HEK293 (cell line): ENCODE measurements around the gene ZNHIT1.

Experiments used
- CTCF ChIA-PET: fragments of 350-600 bp; formaldehyde crosslinking; extraction: SDS; loops from one replicate; lab custom pipeline; 2021; ENCODE audit warnings: antibody characterized with exemption; lab: Yijun Ruan, JAX
- POLR2A ChIA-PET: fragments of 300-600 bp; formaldehyde crosslinking; extraction: SDS; loops from one replicate; lab custom pipeline; 2020; ENCODE audit warnings: antibody characterized with exemption, inconsistent platforms; lab: Yijun Ruan, JAX
- H3K27ac ChIP-seq: fragments of 200-500 bp; sonication (Bioruptor generic); 2 replicates; pipeline ENCODE4 v1.5.1; 2014; ENCODE audit warnings: low read depth, low read length, control low read depth, inconsistent platforms; ENCODE audit errors: extremely low read depth
- H3K36me3 ChIP-seq, 2 experiments: fragments of 200-500 bp in 1 of 2; sonication (Bioruptor generic) in 1 of 2; 1 replicate in 1 of 2; 2 replicates in 1 of 2; pipeline ENCODE4 v1.5.1; 2014 to 2017; ENCODE audit warnings: inconsistent platforms in 2 of 2, low read length in 2 of 2; ENCODE audit not compliant: control insufficient read depth in 2 of 2, insufficient read depth in 1 of 2
- H3K4me1 ChIP-seq: fragments of 200-500 bp; sonication (Bioruptor generic); 2 replicates; pipeline ENCODE4 v1.5.1; 2014; ENCODE audit warnings: mild to moderate bottlenecking, low read length, inconsistent platforms; ENCODE audit not compliant: control insufficient read depth, insufficient read depth
- H3K4me3 ChIP-seq: 2 replicates; pipeline ENCODE4 v1.5.1; 2011; ENCODE audit warnings: low read depth, mild to moderate bottlenecking, control low read depth, low read length, moderate library complexity
- H3K9me3 ChIP-seq: fragments of 200-500 bp; sonication (Bioruptor generic); 2 replicates; pipeline ENCODE4 v1.5.1; 2014; ENCODE audit warnings: low read depth, low read length, inconsistent platforms; ENCODE audit not compliant: control insufficient read depth, insufficient read depth
- SALL2 ChIP-seq: fragments of 450-650 bp; formaldehyde crosslinking; IDR thresholded peaks from 2 replicates; pipeline ENCODE4 v1.5.0; 2017; ENCODE audit warnings: missing biosample characterization, mild to moderate bottlenecking, missing genetic modification characterization, borderline replicate concordance
- SP3 ChIP-seq: fragments of 450-650 bp; formaldehyde crosslinking; IDR thresholded peaks from 2 replicates; pipeline ENCODE4 v1.5.1; 2016; ENCODE audit warnings: missing biosample characterization, missing genetic modification characterization
- ZBTB7A ChIP-seq: fragments of 450-650 bp; formaldehyde crosslinking; IDR thresholded peaks from 2 replicates; pipeline ENCODE4 v1.5.1; 2016; ENCODE audit warnings: low read depth, missing biosample characterization, missing genetic modification characterization
- ZNF350 ChIP-seq: fragments of 450-650 bp; formaldehyde crosslinking; IDR thresholded peaks from 2 replicates; pipeline ENCODE4 v1.5.0; 2017; ENCODE audit warnings: missing biosample characterization, mild to moderate bottlenecking, missing genetic modification characterization
- ZNF394 ChIP-seq: fragments of 450-650 bp; formaldehyde crosslinking; IDR thresholded peaks from 2 replicates; pipeline ENCODE4 v1.5.1; 2016; ENCODE audit warnings: missing biosample characterization, missing genetic modification characterization, mild to moderate bottlenecking, moderate library complexity, borderline replicate concordance
- ZNF423 ChIP-seq: fragments of 450-650 bp; formaldehyde crosslinking; IDR thresholded peaks from 2 replicates; pipeline ENCODE4 v1.5.1; 2016; ENCODE audit warnings: missing biosample characterization, missing genetic modification characterization
- ZNF529 ChIP-seq: fragments of 450-650 bp; formaldehyde crosslinking; IDR thresholded peaks from 2 replicates; pipeline ENCODE4 v1.5.1; 2017; ENCODE audit warnings: missing genetic modification characterization, missing biosample characterization; ENCODE audit not compliant: insufficient replicate concordance
- ZNF610 ChIP-seq: fragments of 450-650 bp; formaldehyde crosslinking; IDR thresholded peaks from 2 replicates; pipeline ENCODE4 v1.5.1; 2016; ENCODE audit warnings: missing biosample characterization, missing genetic modification characterization, borderline replicate concordance
- ZNF791 ChIP-seq: fragments of 450-650 bp; formaldehyde crosslinking; IDR thresholded peaks from 2 replicates; pipeline ENCODE4 v1.5.1; 2016; ENCODE audit warnings: missing biosample characterization, missing genetic modification characterization
- ZNF792 ChIP-seq: fragments of 450-650 bp; formaldehyde crosslinking; IDR thresholded peaks from 2 replicates; pipeline ENCODE4 v1.5.1; 2016; ENCODE audit warnings: missing biosample characterization, missing genetic modification characterization
- ZSCAN23 ChIP-seq: fragments of 450-650 bp; formaldehyde crosslinking; IDR thresholded peaks from 2 replicates; pipeline ENCODE4 v1.5.1; 2016; ENCODE audit warnings: missing biosample characterization, missing genetic modification characterization
- TF ChIP-seq, protein P1 (sequence below): fragments of 450-650 bp; formaldehyde crosslinking; IDR thresholded peaks from 2 replicates; pipeline ENCODE4 v1.5.1; 2016; ENCODE audit warnings: missing biosample characterization, missing genetic modification characterization, borderline replicate concordance
- TF ChIP-seq, protein P2 (sequence below): fragments of 450-650 bp; formaldehyde crosslinking; IDR thresholded peaks from 2 replicates; pipeline ENCODE4 v1.5.1; 2016; ENCODE audit warnings: missing biosample characterization, missing genetic modification characterization
- TF ChIP-seq, protein P3 (sequence below): fragments of 450-650 bp; formaldehyde crosslinking; IDR thresholded peaks from 2 replicates; pipeline ENCODE4 v1.5.1; 2016; ENCODE audit warnings: missing biosample characterization, missing genetic modification characterization
- TF ChIP-seq, protein P4 (sequence below): fragments of 450-650 bp; formaldehyde crosslinking; conservative IDR thresholded peaks from 2 replicates; pipeline ENCODE4 v1.5.1; 2016; ENCODE audit warnings: low read depth, missing biosample characterization, missing genetic modification characterization

The ZNHIT1 gene

DNA sequence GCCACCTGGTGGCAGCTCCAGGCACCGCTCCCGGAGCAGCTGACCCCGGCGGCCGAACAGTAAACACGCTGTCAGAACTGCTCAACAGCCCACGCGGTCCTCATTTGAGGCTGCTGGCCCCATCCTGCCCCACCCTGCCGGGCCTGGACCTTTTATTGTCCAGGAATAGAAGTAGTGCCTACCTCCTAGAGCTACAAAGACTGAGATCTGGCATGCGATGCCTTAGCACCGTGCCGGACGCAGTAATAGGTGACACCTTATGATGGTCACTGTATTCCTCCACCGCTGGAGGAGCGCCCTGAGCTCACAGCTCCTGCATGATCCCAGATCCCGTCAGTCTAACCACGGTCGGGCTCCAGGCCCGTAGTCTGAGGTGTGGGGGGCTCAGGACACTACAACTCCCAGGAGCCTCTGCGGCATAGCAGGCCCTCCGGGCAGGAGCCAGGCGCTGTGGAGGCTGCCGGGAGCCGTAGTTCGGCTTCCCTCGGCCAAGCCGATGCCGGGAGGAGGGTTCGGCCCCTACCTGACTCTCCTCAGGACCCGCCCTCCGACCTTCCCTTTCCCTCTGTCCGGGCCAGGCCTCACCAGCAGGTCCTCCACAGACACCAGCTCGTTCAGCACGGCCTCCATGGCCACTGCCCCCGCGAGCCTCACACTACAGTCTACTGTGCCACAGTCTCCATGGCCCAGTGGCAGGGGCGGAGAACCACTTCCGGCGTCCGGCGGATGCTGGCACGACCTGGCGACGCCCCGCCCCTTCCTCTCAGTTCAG lies 26.6 kb downstream of the ZNHIT1 start, which contains the start of gene FIS1 (continued):
- TF ChIP-seq ZNF394 (tag by site-specific recombination) (peak; percentile 53), SALL2 (tag by site-specific recombination) (no peak), ZNF610 (tag by site-specific recombination) (no peak), ZSCAN23 (no peak)
- TF ChIP-seq, protein P1, sequence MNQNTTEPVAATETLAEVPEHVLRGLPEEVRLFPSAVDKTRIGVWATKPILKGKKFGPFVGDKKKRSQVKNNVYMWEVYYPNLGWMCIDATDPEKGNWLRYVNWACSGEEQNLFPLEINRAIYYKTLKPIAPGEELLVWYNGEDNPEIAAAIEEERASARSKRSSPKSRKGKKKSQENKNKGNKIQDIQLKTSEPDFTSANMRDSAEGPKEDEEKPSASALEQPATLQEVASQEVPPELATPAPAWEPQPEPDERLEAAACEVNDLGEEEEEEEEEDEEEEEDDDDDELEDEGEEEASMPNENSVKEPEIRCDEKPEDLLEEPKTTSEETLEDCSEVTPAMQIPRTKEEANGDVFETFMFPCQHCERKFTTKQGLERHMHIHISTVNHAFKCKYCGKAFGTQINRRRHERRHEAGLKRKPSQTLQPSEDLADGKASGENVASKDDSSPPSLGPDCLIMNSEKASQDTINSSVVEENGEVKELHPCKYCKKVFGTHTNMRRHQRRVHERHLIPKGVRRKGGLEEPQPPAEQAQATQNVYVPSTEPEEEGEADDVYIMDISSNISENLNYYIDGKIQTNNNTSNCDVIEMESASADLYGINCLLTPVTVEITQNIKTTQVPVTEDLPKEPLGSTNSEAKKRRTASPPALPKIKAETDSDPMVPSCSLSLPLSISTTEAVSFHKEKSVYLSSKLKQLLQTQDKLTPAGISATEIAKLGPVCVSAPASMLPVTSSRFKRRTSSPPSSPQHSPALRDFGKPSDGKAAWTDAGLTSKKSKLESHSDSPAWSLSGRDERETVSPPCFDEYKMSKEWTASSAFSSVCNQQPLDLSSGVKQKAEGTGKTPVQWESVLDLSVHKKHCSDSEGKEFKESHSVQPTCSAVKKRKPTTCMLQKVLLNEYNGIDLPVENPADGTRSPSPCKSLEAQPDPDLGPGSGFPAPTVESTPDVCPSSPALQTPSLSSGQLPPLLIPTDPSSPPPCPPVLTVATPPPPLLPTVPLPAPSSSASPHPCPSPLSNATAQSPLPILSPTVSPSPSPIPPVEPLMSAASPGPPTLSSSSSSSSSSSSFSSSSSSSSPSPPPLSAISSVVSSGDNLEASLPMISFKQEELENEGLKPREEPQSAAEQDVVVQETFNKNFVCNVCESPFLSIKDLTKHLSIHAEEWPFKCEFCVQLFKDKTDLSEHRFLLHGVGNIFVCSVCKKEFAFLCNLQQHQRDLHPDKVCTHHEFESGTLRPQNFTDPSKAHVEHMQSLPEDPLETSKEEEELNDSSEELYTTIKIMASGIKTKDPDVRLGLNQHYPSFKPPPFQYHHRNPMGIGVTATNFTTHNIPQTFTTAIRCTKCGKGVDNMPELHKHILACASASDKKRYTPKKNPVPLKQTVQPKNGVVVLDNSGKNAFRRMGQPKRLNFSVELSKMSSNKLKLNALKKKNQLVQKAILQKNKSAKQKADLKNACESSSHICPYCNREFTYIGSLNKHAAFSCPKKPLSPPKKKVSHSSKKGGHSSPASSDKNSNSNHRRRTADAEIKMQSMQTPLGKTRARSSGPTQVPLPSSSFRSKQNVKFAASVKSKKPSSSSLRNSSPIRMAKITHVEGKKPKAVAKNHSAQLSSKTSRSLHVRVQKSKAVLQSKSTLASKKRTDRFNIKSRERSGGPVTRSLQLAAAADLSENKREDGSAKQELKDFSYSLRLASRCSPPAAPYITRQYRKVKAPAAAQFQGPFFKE: no peak
- TF ChIP-seq, protein P2, sequence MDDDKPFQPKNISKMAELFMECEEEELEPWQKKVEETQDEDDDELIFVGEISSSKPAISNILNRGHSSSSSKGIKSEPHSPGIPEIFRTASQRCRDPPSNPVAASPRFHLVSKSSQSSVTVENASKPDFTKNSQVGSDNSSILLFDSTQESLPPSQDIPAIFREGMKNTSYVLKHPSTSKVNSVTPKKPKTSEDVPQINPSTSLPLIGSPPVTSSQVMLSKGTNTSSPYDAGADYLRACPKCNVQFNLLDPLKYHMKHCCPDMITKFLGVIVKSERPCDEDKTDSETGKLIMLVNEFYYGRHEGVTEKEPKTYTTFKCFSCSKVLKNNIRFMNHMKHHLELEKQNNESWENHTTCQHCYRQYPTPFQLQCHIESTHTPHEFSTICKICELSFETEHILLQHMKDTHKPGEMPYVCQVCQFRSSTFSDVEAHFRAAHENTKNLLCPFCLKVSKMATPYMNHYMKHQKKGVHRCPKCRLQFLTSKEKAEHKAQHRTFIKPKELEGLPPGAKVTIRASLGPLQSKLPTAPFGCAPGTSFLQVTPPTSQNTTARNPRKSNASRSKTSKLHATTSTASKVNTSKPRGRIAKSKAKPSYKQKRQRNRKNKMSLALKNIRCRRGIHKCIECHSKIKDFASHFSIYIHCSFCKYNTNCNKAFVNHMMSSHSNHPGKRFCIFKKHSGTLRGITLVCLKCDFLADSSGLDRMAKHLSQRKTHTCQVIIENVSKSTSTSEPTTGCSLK (tag by site-specific recombination): no peak

DNA sequence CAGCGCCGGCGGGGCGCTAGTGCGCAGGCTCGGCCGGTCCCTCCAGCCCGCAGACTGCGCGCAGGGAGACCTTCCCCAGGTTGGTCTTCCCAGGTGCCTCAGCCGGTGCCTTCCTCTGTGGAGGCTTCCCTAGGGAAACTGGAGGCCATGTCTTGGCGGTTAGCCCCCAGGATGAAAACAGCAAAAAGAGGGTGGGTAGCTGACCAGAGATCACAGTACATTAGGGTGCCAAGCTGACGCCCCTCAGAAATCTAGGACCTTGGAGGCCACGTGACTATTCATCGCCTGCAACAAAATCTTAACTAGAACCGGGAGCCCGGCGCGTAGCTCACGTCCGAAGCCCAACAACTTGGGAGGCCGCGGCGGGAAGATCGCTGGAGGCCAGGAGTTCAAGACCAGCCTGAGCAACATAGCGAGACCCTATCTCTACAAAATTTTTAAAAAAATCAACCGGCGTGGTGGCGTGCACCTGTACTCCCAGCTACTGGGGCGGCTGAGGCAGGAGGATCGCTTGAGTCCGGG lies 27.2 kb downstream of the ZNHIT1 start:
- ChIA-PET POLR2A (interaction anchor here (1.9 to 3.3 kb wide), 3 partner anchors 28 to 101 kb away, joined by 6 to 23 read pairs (median 8); partner anchors contain the start of genes PLOD3 and ZNHIT1), CTCF (interaction anchor here (0.6 to 3.9 kb wide), 11 partner anchors 9 to 1036 kb away, joined by 3 to 40 read pairs (median 13); partner anchors contain the start of genes PLOD3, TRIM56 and ZNHIT1)
- Histone ChIP-seq H3K4me1 (peaks cover 2% of the 10 kb centered on the region; the same call in 1 of the 2 replicates), H3K36me3 (peaks cover 0 to 26% of the 10 kb centered on the region in 2 experiments; a peak in 2 of 3 replicates), H3K4me3 (peak overlapping the region; percentile 73), H3K9me3 (no peaks in the 10 kb centered on the region), H3K27ac (peak overlapping the region; percentile 53; the same call in 1 of the 2 replicates)
- no peak for TF ChIP-seq SP3 (tag by site-specific recombination)
- 0 out of 2 replicates have a peak, but pooled peaks have one; percentile 52 for TF ChIP-seq ZNF423 (tag by site-specific recombination)
- TF ChIP-seq, protein P3, sequence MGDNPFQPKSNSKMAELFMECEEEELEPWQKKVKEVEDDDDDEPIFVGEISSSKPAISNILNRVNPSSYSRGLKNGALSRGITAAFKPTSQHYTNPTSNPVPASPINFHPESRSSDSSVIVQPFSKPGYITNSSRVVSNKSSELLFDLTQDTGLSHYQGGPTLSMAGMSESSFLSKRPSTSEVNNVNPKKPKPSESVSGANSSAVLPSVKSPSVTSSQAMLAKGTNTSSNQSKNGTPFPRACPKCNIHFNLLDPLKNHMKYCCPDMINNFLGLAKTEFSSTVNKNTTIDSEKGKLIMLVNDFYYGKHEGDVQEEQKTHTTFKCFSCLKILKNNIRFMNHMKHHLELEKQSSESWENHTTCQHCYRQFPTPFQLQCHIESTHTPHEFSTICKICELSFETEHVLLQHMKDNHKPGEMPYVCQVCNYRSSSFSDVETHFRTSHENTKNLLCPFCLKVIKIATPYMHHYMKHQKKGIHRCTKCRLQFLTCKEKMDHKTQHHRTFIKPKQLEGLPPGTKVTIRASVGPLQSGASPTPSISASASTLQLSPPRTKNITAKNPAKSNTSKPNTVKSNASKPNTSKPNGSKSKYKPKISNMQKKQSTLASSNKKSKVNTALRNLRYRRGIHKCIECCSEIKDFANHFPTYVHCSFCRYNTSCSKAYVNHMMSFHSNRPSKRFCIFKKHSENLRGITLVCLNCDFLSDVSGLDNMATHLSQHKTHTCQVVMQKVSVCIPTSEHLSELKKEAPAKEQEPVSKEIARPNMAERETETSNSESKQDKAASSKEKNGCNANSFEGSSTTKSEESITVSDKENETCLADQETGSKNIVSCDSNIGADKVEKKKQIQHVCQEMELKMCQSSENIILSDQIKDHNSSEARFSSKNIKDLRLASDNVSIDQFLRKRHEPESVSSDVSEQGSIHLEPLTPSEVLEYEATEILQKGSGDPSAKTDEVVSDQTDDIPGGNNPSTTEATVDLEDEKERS (tag by site-specific recombination): no peak
- TF ChIP-seq ZNF529: no peak
- TF ChIP-seq ZBTB7A (tag by site-specific recombination): 0 out of 2 replicates have a peak, but pooled peaks have one; percentile 34
- no peak for TF ChIP-seq ZNF791 (tag by site-specific recombination)
- no peak for TF ChIP-seq ZNF792 (tag by site-specific recombination)
- TF ChIP-seq, protein P4, sequence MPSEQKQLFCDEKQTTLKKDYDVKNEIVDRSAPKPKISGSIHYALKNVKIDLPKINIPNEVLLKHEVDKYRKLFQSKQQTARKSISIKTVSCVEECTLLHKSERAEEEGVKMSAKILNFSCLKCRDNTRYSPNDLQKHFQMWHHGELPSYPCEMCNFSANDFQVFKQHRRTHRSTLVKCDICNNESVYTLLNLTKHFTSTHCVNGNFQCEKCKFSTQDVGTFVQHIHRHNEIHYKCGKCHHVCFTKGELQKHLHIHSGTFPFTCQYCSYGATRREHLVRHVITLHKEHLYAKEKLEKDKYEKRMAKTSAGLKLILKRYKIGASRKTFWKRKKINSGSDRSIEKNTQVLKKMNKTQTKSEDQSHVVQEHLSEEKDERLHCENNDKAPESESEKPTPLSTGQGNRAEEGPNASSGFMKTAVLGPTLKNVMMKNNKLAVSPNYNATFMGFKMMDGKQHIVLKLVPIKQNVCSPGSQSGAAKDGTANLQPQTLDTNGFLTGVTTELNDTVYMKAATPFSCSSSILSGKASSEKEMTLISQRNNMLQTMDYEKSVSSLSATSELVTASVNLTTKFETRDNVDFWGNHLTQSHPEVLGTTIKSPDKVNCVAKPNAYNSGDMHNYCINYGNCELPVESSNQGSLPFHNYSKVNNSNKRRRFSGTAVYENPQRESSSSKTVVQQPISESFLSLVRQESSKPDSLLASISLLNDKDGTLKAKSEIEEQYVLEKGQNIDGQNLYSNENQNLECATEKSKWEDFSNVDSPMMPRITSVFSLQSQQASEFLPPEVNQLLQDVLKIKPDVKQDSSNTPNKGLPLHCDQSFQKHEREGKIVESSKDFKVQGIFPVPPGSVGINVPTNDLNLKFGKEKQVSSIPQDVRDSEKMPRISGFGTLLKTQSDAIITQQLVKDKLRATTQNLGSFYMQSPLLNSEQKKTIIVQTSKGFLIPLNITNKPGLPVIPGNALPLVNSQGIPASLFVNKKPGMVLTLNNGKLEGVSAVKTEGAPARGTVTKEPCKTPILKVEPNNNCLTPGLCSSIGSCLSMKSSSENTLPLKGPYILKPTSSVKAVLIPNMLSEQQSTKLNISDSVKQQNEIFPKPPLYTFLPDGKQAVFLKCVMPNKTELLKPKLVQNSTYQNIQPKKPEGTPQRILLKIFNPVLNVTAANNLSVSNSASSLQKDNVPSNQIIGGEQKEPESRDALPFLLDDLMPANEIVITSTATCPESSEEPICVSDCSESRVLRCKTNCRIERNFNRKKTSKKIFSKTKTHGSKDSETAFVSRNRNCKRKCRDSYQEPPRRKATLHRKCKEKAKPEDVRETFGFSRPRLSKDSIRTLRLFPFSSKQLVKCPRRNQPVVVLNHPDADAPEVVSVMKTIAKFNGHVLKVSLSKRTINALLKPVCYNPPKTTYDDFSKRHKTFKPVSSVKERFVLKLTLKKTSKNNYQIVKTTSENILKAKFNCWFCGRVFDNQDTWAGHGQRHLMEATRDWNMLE: 0 out of 2 replicates have a peak, but pooled peaks have one; percentile 23
- TF ChIP-seq ZNF350 (tag by site-specific recombination): no peak
